Dermis microvascular lymphatic vessel endothelial cell (primary cell): ENCODE data around the gene SDC1. TPM values are rescaled to one million over a fixed set of nuclear protein-coding genes. Genes with fewer than 3 reads are reported as not detected.
"Not testable (repeated sequence)": the region's sequence is repeated elsewhere in the genome, so short reads cannot be mapped to it uniquely, and the experiment has no call there.

Source experiments
- DNase-seq, 2 donors: peaks; one replicate each; pipeline versions ENCODE4 v3.0.0 to v3.0.0-alpha.2; 2010; ENCODE audit warnings: low read depth in 2 of 2
- total RNA-seq: library from RNA; depleted of rRNA; stranded (reverse); fragments of >200 nt; gene quantifications from 2 replicates; pipeline ENCODE4 v1.2.1, GENCODE V29; 2014

The SDC1 gene
- total RNA-seq, result 2.6 and 16.3 TPM in 2 replicates

DNA sequence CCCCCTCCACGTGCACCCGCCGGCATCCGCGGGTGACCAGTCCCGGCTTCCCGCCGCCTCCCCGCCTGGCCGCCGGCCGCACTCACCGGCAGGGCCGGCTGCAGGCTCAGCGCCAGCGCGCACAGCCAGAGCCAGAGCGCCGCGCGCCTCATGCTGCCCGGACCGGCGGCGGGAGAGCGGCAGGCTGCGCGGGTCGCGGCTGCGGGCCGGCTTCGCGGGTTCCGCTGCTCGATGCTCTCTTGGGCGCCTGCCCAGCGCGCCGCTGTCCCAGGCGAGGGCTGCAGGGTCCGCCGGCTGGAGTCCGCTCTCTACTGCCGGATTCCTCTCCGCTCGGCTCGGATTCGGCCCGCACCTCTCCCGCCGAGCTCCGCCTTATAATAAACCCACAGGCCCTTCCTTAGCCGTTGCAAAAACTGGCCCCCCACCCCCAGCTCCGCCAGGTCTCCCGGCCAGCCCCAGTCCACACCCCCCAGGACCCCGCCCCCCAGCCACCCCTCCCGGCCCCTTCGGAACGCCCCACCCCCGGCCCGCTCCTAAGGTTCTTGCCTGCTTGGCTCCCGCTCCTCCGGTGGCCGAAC lies at the start of gene SDC1:
SDC1 (minus strand) TSS at position 415 of the 578 bp plus-strand sequence; CDS start at position 152, 263 bp downstream.
- peak in 1 of 2 donors; percentile 64 for DNase-seq

- DNase-seq, result no peak
Observed at GRCh38 chr2:20273042-20273441, 48.1 kb upstream of the SDC1 start.

- DNase-seq, result not testable (repeated sequence)
Observed at GRCh38 chr2:20268317-20268716, 43.4 kb upstream of the SDC1 start.

GRCh38 chr2:20267529-20267928 lies 42.6 kb upstream of the SDC1 start:
- DNase-seq, result no peak

DNA sequence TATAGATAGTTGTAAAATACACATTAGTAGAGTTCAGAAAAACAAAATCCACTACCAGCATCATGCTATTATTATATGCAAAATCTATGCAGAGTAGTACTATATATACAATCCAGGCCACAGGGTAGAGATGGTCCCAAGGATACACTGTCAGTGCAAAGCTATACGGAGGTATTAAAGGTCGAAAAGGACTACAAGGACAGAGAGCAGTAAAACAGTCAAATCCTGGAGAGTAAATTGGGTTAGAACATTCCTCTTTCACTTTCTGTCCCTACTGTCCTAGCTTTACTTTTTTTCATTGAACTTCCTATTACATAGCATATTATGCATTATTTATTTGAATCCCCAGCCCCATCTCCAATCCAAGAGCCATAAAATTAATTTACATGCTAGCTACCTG lies 39.7 kb upstream of the SDC1 start:
- DNase-seq, result no peak

DNA sequence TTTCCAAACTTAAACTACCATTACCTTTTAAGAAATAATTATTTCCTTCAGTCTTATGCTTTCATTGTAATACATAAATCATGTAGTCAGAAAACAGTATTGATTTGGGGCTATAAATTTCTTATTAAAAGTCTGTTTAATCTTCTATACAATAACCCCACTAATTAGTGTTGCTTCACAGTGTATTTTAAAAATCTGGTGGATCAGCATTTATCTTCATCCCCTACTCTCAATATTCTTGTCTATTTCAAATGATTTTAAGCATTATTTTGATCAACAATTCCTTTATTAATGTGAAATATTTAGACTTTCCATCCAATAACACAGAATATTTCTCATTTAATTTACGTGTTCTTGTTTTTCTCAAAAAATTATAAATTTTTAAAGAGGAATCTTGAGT lies 32.5 kb upstream of the SDC1 start:
- no peak for DNase-seq

DNA sequence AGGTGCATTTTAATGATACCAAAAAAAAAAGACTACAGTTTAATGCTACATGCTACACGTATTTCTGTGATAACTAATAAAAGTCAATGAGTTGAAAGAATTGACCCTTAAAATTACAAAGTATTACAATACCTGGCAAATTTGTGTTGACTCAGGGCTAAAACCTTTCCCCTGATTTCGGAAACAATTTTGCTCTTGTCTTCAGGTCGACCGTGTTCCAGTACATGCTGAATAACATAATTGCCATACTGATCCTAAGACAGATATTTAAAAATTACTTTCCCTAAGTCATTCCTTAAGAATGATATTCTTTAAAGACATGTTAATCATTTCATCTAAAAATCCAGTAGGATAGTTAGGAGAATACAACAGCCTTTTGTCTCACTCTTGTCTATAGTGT lies 29.8 kb upstream of the SDC1 start:
- DNase-seq, result no peak

DNA sequence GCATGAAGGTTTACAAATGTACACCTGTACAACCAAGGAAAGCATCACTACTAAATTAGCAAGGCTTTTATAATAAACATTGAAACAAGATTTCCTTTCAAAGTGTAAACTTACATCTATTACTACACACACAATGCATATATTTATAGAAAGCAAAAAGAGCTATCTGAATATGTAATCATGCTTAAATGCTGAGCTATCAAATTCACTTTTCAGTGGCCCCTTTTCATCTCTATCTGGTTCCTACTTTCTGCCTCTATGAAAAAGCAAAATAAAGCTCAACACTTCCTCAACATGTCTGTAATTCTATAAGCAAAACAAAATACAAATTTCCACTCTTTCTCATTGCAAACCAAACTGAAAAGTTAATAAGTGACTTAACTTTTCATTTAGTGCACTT lies 25.5 kb upstream of the SDC1 start:
- no peak for DNase-seq

DNA sequence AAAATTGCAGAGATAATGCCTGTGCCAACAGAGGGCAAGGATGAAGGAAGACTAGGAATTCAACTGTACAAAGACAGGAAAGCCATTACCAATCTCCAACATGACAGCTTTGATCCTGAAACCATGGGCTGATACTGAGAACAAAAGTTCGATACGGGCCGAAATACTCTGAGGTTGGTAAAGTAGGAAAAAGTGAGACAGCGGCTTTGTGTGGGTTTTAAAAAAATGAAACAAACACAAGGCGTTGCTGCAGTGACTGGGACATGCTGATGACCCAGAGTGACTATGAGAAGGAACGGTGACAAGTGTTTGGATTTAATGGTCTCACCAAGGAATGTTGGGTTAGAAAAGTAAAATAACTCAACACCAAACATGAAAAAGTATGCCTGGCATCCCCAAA lies 24.2 kb upstream of the SDC1 start:
- DNase-seq, result no peak

- no peak for DNase-seq
Observed at GRCh38 chr2:20247084-20247483, 22.2 kb upstream of the SDC1 start.

- not testable (repeated sequence) for DNase-seq
Observed at GRCh38 chr2:20243637-20244036, 18.7 kb upstream of the SDC1 start.

- DNase-seq, result no peak
Observed at GRCh38 chr2:20242727-20243377, 17.9 kb upstream of the SDC1 start.

DNA sequence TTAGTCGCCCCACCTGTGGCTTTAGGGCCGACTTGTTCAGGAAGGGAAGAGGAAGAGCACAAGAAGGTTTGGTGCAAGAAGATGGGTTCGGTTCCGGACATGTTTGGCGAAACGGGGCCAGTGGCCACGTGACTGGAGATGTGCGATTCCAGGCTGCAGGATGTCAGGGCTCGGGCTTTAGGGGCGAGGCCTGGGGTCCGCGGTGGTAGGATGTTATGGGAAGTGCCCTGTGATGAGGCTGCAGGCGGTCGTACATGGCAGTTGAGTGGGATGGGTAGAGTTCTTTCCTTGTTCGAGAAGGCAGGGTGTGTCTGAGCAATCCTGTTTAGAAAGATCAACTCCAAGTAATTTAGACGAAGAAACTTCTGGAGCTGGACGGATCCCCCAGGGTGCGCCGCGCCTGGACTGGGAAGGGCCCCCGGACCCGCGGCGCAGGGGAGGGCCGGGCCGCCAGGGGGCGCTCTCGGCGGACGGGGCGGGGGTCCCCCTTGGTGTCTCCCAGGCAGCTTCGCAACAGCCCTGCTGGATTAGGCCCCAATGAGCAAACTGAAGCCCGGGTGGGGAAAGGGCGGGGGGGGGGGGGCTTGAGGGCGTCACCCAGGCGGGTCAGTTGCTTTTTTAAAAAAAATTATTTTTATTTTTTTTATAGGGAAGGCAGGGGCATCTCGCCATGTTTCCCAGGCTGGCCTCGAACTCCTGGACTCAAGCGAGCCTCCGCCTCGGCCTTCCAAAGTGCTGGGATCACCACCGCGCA lies 17.2 kb upstream of the SDC1 start:
- no peak for DNase-seq

DNA sequence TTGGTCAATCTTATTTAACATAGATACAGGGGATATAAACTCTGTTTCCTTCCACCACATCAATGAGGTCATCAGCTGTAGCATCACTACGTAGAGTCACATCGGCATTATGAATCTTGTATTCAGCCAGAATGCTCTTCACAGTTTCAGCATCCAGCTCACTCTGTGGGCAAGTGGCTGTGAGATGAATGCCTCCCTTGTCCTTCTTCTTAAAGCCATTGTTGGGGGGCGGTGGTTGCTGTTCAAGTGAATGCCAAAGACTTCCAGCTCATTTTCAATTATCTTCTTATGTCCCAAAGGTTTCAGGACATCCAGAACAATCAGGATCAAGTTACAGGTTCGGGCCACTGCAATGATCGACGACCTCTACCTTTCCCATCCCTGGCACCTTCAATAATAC lies 15.4 kb upstream of the SDC1 start:
- not testable (repeated sequence) for DNase-seq

DNA sequence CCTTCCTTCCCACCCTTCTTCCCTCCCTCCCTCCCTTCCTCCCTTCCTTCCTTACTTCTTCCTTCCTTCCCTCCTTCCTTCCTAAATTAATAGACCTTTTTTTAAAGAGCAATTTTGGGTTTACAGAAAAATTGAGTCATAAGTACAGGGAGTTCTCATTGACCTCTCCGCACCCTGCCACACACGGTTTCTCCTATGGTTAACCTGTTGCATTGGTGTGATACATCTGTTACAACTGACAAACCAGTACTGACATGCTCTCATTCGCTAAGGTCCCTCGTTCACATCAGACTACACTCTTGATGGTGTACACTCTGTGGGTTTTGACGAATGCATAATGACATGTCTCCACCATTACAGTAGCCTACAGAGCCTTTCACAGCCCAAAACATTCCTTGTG lies 11.6 kb upstream of the SDC1 start:
- no peak for DNase-seq

GRCh38 chr2:20235655-20236305 lies 10.8 kb upstream of the SDC1 start:
- DNase-seq, result no peak

DNA sequence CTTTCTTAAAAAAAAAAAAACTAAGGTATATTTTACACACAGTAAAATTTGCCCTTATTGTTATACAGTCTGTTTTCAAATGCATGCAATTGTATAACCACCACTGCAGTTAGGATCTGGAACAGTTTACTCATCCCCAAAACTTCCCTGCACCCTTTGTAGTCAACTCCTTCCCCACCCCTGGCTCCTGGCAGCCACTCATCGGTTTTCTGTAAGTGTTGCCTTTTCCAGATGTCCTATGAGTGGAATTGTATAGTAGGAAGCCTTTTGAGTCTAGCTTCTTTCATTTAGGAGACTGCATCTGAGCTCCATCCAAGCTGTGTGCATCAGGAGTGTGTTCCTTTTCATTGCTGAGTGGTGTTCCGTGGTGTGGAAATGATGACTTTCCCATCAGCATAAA lies 9.7 kb upstream of the SDC1 start:
- DNase-seq, result not testable (repeated sequence)

DNA sequence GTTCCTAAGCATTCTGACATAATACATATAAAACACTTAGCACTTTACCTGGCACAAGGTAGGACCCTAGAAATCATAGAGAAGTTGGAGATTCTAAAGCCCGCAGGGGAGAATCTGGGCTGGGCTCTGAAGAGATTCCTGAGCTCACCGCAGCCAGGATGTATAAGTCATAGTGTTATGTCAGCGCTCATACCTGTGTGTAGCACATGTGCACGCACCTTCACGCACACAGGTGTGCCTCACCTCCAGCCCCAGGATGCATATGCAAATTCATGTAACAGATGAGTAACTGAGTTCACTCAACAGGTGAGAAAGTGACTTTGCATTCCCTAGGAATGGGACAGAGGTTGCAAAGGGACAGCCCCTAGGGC lies 7.9 kb upstream of the SDC1 start:
- DNase-seq, result no peak

DNA sequence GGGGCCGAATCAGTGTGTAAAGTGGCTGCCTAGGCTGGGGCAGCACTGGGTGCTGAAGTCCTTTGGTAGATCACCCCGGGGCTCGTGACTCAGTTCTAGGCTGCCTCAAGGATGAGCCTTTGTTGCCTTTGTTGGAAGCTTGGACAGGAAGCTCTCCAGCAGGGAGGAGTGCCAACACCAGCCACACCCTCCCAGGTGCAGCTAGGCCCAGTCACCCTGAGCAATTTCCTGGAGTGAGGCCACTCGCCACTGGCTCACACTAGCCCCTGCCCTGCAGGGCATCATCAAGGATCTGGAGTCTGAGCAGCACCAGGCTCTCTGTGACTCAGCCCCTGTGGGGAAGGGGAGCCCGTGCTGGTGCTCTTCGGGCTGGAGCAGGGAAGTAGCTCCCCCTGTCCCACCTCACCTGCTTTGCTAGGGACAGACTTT lies 6.7 kb upstream of the SDC1 start:
- DNase-seq, result peak in 1 of 2 donors; percentile 48

DNA sequence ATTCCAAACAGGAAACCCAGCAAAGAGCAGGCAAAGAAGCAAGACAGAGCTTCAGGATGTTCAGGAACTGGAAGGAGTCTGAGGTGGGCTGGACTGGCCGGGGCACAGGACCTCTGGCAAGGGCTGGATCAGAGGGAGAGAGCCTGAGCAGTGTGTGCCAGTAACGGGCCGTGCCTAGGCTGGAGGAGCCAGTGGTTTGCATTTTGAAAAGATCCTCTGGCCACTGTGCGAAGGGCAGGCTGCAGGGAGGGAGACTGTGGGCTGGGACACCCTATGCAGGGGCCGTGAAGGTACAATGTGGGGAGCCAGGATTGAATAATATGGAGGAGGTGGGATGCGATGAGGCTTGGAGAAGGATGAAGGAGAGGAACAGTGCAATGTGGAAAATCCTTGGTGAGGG lies 6.2 kb upstream of the SDC1 start:
- DNase-seq, result no peak

DNA sequence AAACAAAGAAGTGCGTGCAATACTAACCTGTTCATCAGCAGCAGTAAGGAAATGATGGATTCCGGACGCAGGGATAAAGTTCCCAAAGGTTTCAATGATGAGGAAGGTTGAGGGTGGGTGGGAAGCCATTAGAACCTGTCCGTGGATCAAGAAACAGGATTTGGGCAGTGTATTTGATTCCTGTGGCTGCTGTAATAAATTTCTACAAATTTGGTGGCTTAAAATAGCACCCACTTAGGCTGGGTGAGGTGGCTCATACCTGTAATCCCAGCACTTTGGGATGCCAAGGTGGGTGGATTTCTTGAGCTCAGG lies 5.1 kb upstream of the SDC1 start:
- DNase-seq, result no peak

GRCh38 chr2:20229322-20230113 lies 4.6 kb upstream of the SDC1 start:
- DNase-seq, result no peak
